Panc1 (cell line): ENCODE data around the gene VPS45. TPM values are rescaled to one million over a fixed set of nuclear protein-coding genes. Genes with fewer than 3 reads are reported as not detected.

Experiments used
- ATAC-seq: fragments of 200-7000 bp; cut with Tn5 transposase; 2 replicates; pipeline ENCODE4 v1.9.1; 2020; ENCODE audit warnings: mild to moderate bottlenecking, moderate library complexity
- BruUV-seq: library from RNA; stranded (reverse); fragments of 400-500 nt; replicated peaks from 2 replicates; lab custom pipeline; 2021; lab: Mats Ljungman, UMichigan
- CTCF ChIA-PET: fragments of 300-600 bp; sonication (Branson Sonifier 250); formaldehyde crosslinking; loops from one replicate; lab custom pipeline; 2022; ENCODE audit warnings: antibody characterized with exemption; lab: Charles Lee
- POLR2A ChIA-PET: fragments of 300-600 bp; sonication (Branson Sonifier 250); formaldehyde crosslinking; loops from one replicate; lab custom pipeline; 2022; ENCODE audit warnings: antibody characterized with exemption; lab: Charles Lee
- DNase-seq: peaks from one replicate; pipeline ENCODE4 v3.0.0-alpha.2; 2010; ENCODE audit warnings: low read depth, low spot score
- H3K27ac ChIP-seq: 2 replicates; pipeline ENCODE4 v1.5.1; 2011; ENCODE audit warnings: mild to moderate bottlenecking, low read length, inconsistent platforms
- H3K27me3 ChIP-seq: fragments of 200-500 bp; sonication (Bioruptor generic); 2 replicates; pipeline ENCODE4 v1.6.0; 2014; ENCODE audit warnings: low read length, inconsistent platforms; ENCODE audit not compliant: control insufficient read depth, insufficient read depth
- H3K36me3 ChIP-seq: fragments of 200-500 bp; sonication (Bioruptor generic); 2 replicates; pipeline ENCODE4 v1.5.1; 2014; ENCODE audit warnings: inconsistent platforms, mild to moderate bottlenecking, low read length, moderate library complexity; ENCODE audit not compliant: control insufficient read depth, insufficient read depth
- H3K4me1 ChIP-seq: 2 replicates; pipeline ENCODE4 v1.5.1; 2011; ENCODE audit warnings: inconsistent platforms, mild to moderate bottlenecking, low read length, moderate library complexity; ENCODE audit not compliant: control insufficient read depth, insufficient read depth
- H3K4me3 ChIP-seq, 2 experiments: 2 replicates each; pipeline ENCODE4 v1.5.1; 2011 to 2012; ENCODE audit warnings: low read depth in 2 of 2, low read length in 2 of 2, mild to moderate bottlenecking in 2 of 2, inconsistent platforms in 1 of 2, moderate library complexity in 1 of 2
- H3K9me3 ChIP-seq: fragments of 200-500 bp; sonication (Bioruptor generic); 2 replicates; pipeline ENCODE4 v1.5.1; 2014; ENCODE audit warnings: low read depth, mild to moderate bottlenecking, inconsistent platforms, low read length, moderate library complexity; ENCODE audit not compliant: control insufficient read depth, insufficient read depth
- CTCF ChIP-seq: fragments of 450-650 bp; IDR thresholded peaks from 2 replicates; pipeline ENCODE4 v1.5.1; 2017; ENCODE audit warnings: mild to moderate bottlenecking
- POLR2AphosphoS5 ChIP-seq: IDR thresholded peaks from 2 replicates; pipeline ENCODE4 v1.6.1; 2012; ENCODE audit warnings: mild to moderate bottlenecking, low read depth, low read length, moderate library complexity
- SIN3A ChIP-seq: IDR thresholded peaks from 2 replicates; pipeline ENCODE4 v1.6.1; 2012; ENCODE audit warnings: low read depth, mild to moderate bottlenecking, low read length, moderate library complexity, borderline replicate concordance; ENCODE audit not compliant: insufficient read depth
- TCF7L2 ChIP-seq: IDR thresholded peaks from 2 replicates; pipeline ENCODE4 v1.6.1; 2011; ENCODE audit warnings: mild to moderate bottlenecking, low read depth, low read length, inconsistent platforms
- in situ Hi-C: cut with HindIII; loops from 2 replicates; pipeline ENCODE4 v1.10.0; 2016; ENCODE audit warnings: low sequenced_read_pairs, low pct_unique_long_range_greater_than_20kb
- intact Hi-C: fragments of 100-400 bp; cut with micrococcal nuclease; formaldehyde crosslinking; loops from one replicate; pipeline ENCODE4 v1.10.0; 2022; ENCODE audit not compliant: unreplicated experiment
- total RNA-seq: library from RNA; stranded (reverse); gene quantifications from one replicate; pipeline ENCODE4 v1.2.1, GENCODE V29; 2021; ENCODE audit not compliant: unreplicated experiment
- TF ChIP-seq, protein P1 (sequence below), 2 experiments: IDR thresholded peaks; 2 replicates each; pipeline ENCODE4 v1.6.1; 2011 to 2012; ENCODE audit warnings: low read depth in 2 of 2, control low read depth in 1 of 2, low read length in 1 of 2, mild to moderate bottlenecking in 1 of 2, moderate library complexity in 1 of 2; ENCODE audit not compliant: insufficient read depth in 1 of 2

The VPS45 gene
- total RNA-seq, 1 experiment from 2014 or later, result 24.9 TPM

DNA sequence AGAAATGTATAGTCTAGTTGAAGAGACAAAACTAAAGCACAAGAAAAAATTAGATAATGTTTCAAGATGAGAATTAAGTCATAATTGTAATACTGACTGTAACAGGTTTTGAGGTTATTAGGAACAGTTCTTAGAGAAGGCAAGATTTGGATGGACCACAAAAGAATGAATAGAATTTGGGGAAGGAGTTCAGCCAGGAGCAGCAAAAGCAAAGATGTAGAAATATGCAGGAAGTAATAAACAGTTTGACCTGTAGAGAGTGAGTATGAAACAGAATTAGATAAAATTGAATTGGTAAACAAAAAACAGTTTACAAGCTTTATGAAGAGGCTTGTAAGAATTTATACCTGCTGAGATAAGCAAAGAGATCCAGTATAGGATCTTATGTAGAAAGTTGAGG is 16.3 kb downstream of the VPS45 start:
- in situ Hi-C loops, result no loop called here

DNA sequence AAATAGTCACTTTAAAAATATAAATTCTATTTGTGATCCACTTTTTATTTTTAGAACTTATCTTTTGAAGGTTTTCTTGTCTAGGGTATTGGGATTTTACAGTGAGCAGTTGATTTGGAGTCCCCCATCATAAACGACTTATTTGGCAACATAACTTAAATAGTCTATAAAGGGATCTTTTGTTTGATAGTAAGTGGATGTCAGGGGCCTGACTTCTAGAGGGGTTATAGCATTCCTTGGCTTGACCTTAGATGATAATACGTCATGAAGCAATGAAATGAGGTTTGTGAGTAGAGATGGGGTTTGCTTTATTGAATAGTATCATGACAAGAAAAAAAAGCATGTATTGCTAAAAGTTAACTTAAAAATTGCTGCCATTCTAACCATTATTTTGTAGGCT is 17.8 kb downstream of the VPS45 start:
- intact Hi-C loops, result no loop called here
- POLR2A ChIA-PET, result no interaction called here
- ATAC-seq, result no peak
- H3K4me1 ChIP-seq, result no peaks in the 10 kb centered on the region
- no peaks in the 10 kb centered on the region for H3K27me3 ChIP-seq
- no peak overlapping the region for H3K27ac ChIP-seq
- H3K36me3 ChIP-seq, result peaks cover 16% of the 10 kb centered on the region; the same call in 1 of the 2 replicates
- CTCF ChIA-PET, result interaction anchor here (0.5 kb wide), 1 partner anchor 15 kb away, joined by 3 read pairs; no protein-coding TSS in a partner anchor
- H3K4me3 ChIP-seq, result no peak overlapping the region
- in situ Hi-C loops, result no loop called here
- TF ChIP-seq SIN3A, result no peak
- no peak for TF ChIP-seq CTCF
- TF ChIP-seq, protein P1, sequence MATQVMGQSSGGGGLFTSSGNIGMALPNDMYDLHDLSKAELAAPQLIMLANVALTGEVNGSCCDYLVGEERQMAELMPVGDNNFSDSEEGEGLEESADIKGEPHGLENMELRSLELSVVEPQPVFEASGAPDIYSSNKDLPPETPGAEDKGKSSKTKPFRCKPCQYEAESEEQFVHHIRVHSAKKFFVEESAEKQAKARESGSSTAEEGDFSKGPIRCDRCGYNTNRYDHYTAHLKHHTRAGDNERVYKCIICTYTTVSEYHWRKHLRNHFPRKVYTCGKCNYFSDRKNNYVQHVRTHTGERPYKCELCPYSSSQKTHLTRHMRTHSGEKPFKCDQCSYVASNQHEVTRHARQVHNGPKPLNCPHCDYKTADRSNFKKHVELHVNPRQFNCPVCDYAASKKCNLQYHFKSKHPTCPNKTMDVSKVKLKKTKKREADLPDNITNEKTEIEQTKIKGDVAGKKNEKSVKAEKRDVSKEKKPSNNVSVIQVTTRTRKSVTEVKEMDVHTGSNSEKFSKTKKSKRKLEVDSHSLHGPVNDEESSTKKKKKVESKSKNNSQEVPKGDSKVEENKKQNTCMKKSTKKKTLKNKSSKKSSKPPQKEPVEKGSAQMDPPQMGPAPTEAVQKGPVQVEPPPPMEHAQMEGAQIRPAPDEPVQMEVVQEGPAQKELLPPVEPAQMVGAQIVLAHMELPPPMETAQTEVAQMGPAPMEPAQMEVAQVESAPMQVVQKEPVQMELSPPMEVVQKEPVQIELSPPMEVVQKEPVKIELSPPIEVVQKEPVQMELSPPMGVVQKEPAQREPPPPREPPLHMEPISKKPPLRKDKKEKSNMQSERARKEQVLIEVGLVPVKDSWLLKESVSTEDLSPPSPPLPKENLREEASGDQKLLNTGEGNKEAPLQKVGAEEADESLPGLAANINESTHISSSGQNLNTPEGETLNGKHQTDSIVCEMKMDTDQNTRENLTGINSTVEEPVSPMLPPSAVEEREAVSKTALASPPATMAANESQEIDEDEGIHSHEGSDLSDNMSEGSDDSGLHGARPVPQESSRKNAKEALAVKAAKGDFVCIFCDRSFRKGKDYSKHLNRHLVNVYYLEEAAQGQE (IDR thresholded peaks at IDR 0.05; ENCODE audit: insufficient read depth in 1 of 2, low read depth in 2 of 2, low read length in 1 of 2), result no peak
- no peak for TF ChIP-seq POLR2AphosphoS5
- TF ChIP-seq TCF7L2, result no peak
- no peaks in the 10 kb centered on the region for H3K9me3 ChIP-seq
- DNase-seq, result no peak
- BruUV-seq, result no TSS peak

More for the DNA sequence above, 16.3 kb downstream of the VPS45 start:
- H3K27ac ChIP-seq, result no peak overlapping the region
- no peak for ATAC-seq
- intact Hi-C loops, result no loop called here
- no peak for DNase-seq
- POLR2A ChIA-PET, result no interaction called here
- H3K9me3 ChIP-seq, result no peaks in the 10 kb centered on the region
- no peaks in the 10 kb centered on the region for H3K27me3 ChIP-seq
- no peaks in the 10 kb centered on the region for H3K4me1 ChIP-seq
- H3K4me3 ChIP-seq, result no peak overlapping the region
- CTCF ChIA-PET, result no interaction called here
- TF ChIP-seq, protein P1 (IDR thresholded peaks at IDR 0.05; ENCODE audit: insufficient read depth in 1 of 2, low read depth in 2 of 2, low read length in 1 of 2), result no peak
- TF ChIP-seq TCF7L2 (no peak), POLR2AphosphoS5 (no peak), SIN3A (no peak), CTCF (no peak)
- no TSS peak for BruUV-seq
- peaks cover 16% of the 10 kb centered on the region; the same call in 1 of the 2 replicates for H3K36me3 ChIP-seq
